H1 (cell line): ENCODE results near the gene STK32C. TPM values are rescaled to one million over a fixed set of nuclear protein-coding genes. Genes with fewer than 3 reads are reported as not detected.

Experiments
- BACH1 ChIP-seq: IDR thresholded peaks from 2 replicates; pipeline ENCODE4 v1.6.1; 2012; ENCODE audit warnings: low read length, improper control_type of control experiment
- CEBPB ChIP-seq: IDR thresholded peaks from 2 replicates; pipeline ENCODE4 v1.6.1; 2012; ENCODE audit warnings: low read depth, low read length
- JUN ChIP-seq: IDR thresholded peaks from 2 replicates; pipeline ENCODE4 v1.6.1; 2011; ENCODE audit warnings: low read depth, mild to moderate bottlenecking, improper control_type of control experiment, low read length
- KDM1A ChIP-seq: fragments of 200-600, 300-600 bp; sonication (generic); IDR thresholded peaks from 2 replicates; pipeline ENCODE4 v1.7.1; 2016; ENCODE audit warnings: mild to moderate bottlenecking, low read length, borderline replicate concordance
- POLR2A ChIP-seq, 2 experiments: IDR thresholded peaks; 1 replicate in 1 of 2; 2 replicates in 1 of 2; pipeline ENCODE4 v1.6.1; 2011; ENCODE audit warnings: low read depth in 2 of 2, low read length in 2 of 2, mild to moderate bottlenecking in 2 of 2; ENCODE audit errors: control extremely low read depth in 1 of 2
- SP2 ChIP-seq: IDR thresholded peaks from 2 replicates; pipeline ENCODE4 v1.6.1; 2012; ENCODE audit warnings: mild to moderate bottlenecking, low read length, inconsistent platforms
- polyA plus RNA-seq, 7 experiments: library from polyadenylated mRNA; depleted of rRNA in 3 of 7; stranded (reverse) in 5 of 7; unstranded in 2 of 7; fragments of >200 nt in 5 of 7; fragments of 200-250 nt in 2 of 7; gene quantifications; 1 replicate in 5 of 7; 2 replicates in 1 of 7; 4 replicates in 1 of 7; pipeline versions ENCODE4 v1.2.1 to v1.2.3, GENCODE V29; 2011 to 2013; ENCODE audit warnings: missing spikeins in 2 of 7, mixed read lengths in 2 of 7
- total RNA-seq: library from RNA; stranded (reverse); fragmentation: NEBNext Ultra II Directional; extraction: Animal tissue kit (Norgen Biotek cat#: 25700); gene quantifications from 2 replicates; pipeline ENCODE4 v1.2.1, GENCODE V29; 2021
- TF ChIP-seq, protein P1 (sequence below): IDR thresholded peaks from 2 replicates; pipeline ENCODE4 v1.6.1; 2012; ENCODE audit warnings: low read length, inconsistent platforms
- TF ChIP-seq, protein P2 (sequence below): IDR thresholded peaks from 2 replicates; pipeline ENCODE4 v1.6.1; 2012; ENCODE audit warnings: inconsistent platforms

Gene STK32C
- total and polyA plus RNA-seq, 2 of the 8 experiments (the other 6 are each of a cell fraction or from before 2014, with no cell fraction given), result 10.6 to 15.6 TPM

DNA sequence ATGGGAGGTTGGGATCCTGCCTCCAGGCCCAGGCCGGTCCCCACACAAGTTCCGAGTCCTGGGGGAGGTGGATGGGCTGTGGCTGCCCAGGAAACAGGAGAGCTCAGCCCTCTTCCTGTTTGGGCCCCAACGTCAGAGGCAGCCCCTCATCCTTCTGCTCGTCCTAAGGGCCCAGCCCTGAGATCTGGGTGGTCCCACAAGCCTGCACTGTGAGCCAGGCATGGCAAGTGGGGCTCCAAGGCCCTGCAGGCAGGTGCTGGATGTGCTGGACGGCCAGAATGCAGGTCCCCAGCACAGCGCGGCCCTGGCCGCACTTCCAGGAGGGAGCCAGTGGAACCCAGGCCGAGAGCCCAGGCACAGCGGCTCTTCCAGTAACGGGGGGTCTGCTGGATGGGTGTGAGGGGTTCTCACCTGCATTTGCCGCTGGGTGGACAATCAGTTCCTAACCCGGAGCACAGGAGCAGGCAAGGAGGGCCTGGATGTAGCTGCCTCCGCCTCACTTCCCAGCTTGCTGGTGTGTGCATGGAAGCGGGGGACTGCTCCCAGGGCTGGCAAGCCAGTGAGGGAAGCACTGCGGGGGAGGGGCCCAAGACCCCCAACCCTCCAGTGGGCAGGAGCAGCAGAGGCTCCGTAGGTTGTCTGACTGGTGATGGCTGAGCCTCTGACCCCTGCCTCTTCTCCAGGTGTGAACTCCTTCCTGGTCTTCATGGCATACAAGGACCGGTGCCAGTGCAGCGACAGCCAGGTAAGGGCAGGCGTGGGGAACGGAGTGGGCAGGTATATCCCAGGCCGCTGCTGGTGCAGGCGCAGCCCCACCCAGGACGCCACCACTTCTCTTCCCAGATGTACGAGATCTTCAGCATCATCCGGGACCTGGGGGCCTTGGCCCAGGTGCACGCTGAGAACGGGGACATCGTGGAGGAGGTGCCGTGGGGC is 111.3 kb downstream of the STK32C start (continued):
- TF ChIP-seq BACH1, result no peak
- TF ChIP-seq KDM1A, result no peak
- no peak for TF ChIP-seq SP2
- no peak for TF ChIP-seq JUN
- TF ChIP-seq, protein P1, sequence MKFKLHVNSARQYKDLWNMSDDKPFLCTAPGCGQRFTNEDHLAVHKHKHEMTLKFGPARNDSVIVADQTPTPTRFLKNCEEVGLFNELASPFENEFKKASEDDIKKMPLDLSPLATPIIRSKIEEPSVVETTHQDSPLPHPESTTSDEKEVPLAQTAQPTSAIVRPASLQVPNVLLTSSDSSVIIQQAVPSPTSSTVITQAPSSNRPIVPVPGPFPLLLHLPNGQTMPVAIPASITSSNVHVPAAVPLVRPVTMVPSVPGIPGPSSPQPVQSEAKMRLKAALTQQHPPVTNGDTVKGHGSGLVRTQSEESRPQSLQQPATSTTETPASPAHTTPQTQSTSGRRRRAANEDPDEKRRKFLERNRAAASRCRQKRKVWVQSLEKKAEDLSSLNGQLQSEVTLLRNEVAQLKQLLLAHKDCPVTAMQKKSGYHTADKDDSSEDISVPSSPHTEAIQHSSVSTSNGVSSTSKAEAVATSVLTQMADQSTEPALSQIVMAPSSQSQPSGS, result no peak
- TF ChIP-seq CEBPB, result no peak
- TF ChIP-seq, protein P2, sequence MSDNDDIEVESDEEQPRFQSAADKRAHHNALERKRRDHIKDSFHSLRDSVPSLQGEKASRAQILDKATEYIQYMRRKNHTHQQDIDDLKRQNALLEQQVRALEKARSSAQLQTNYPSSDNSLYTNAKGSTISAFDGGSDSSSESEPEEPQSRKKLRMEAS, result no peak
- TF ChIP-seq POLR2A (IDR thresholded peaks at IDR 0.05; ENCODE audit: control extremely low read depth in 1 of 2, low read depth in 2 of 2, low read length in 2 of 2), result no peak
